Subcutaneous adipose tissue (tissue), 4 donors: Measurements from ENCODE around the gene HLCS. TPM values are rescaled to one million over a fixed set of nuclear protein-coding genes. Genes with fewer than 3 reads are reported as not detected.

ENCODE experiments used
- CTCF ChIP-seq: fragments of 450-650 bp; IDR thresholded peaks from one replicate; pipeline ENCODE4 v1.5.1; 2016; ENCODE audit warnings: low read depth, mild to moderate bottlenecking, control low read depth, antibody characterized with exemption, moderate library complexity
- total RNA-seq, 4 donors: library from RNA; depleted of rRNA; stranded (reverse); fragments of >200 nt; gene quantifications; one replicate each; pipeline ENCODE4 v1.1.0, GENCODE V29; 2016

Gene HLCS
- total RNA-seq, 4 donors from 2014 or later: 14.6 to 30.3 (median 23.7) TPM

GRCh38 chr21:36913247-36914169 is 53.0 kb downstream of the HLCS start:
- TF ChIP-seq CTCF: no peak

GRCh38 chr21:36910581-36911307 is 55.7 kb downstream of the HLCS start:
- no peak for TF ChIP-seq CTCF

- no peak for TF ChIP-seq CTCF
Observed at GRCh38 chr21:36909901-36910561, 56.4 kb downstream of the HLCS start.

- TF ChIP-seq CTCF: no peak
Observed at GRCh38 chr21:36909423-36909822, 57.0 kb downstream of the HLCS start.

GRCh38 chr21:36908260-36908908 is 58.1 kb downstream of the HLCS start:
- TF ChIP-seq CTCF: no peak

DNA sequence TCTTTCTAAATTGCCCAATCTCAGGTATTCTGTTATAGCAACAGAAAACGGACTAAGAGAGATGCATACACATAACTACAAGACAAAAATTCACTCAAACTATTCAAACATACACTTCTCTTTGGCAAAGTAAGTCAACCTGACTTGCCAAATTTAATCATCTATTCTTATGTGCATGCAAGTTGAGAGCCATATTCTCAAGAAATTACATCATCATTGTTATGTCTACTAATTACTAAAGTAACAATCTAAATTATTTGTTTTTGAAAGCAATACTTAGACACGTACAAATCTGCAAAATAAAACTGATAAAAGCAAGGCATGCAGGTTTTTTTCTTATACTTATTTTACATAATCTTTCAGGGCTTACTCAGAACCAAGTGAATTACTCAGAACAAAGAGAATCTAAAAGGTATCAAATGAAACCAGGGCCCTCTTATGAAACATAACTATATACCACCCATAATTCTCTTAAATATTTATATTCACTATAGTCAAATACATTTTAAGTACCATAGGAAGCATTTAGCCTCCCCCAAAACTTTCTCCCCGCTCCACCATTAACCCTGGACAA is 62.3 kb downstream of the HLCS start:
- TF ChIP-seq CTCF: no peak
